Right lobe of liver (tissue), 6 donors: ENCODE measurements around the gene PRAMEF20. TPM values are rescaled to one million over a fixed set of nuclear protein-coding genes. Genes with fewer than 3 reads are reported as not detected.

ENCODE experiments used
- ATAC-seq, 4 donors: fragments of 200-7000 bp; cut with Tn5 transposase; one replicate each; pipeline ENCODE4 v1.9.1; 2020; ENCODE audit warnings: mild to moderate bottlenecking in 4 of 4, moderate library complexity in 4 of 4
- DNase-seq, 3 donors: peaks; one replicate each; pipeline ENCODE4 v3.0.0-alpha.2; 2020
- H3K27ac ChIP-seq, 3 donors: fragments of 200-600 bp; one replicate each; pipeline ENCODE4 v1.8.0; 2022
- H3K27me3 ChIP-seq, 2 donors: fragments of 200-600 bp; one replicate each; pipeline ENCODE4 v1.8.0; 2022
- H3K36me3 ChIP-seq, 4 donors: fragments of 200-600 bp; sonication (generic) in 1 of 4; one replicate each; pipeline versions ENCODE4 v1.5.1 to v1.8.0; 2017 to 2022; ENCODE audit warnings: control low read depth in 1 of 4
- H3K4me1 ChIP-seq, 4 donors: fragments of 200-600 bp; sonication (generic) in 1 of 4; one replicate each; pipeline versions ENCODE4 v1.5.1 to v1.8.0; 2017 to 2022; ENCODE audit warnings: control low read depth in 1 of 4
- H3K4me3 ChIP-seq, 3 donors: fragments of 200-600 bp; one replicate each; pipeline ENCODE4 v1.8.0; 2022
- H3K9me3 ChIP-seq, 4 donors: fragments of 200-600 bp; sonication (generic) in 1 of 4; one replicate each; pipeline versions ENCODE4 v1.5.1 to v1.8.0; 2017 to 2022; ENCODE audit warnings: control low read depth in 1 of 4
- POLR2A ChIP-seq: fragments of 450-650 bp; IDR thresholded peaks from one replicate; pipeline ENCODE4 v1.6.1; 2017; ENCODE audit warnings: antibody characterized with exemption, mild to moderate bottlenecking
- WGBS: methylation state at CpG from one replicate; pipeline ENCODE4 v1.1.6; 2018; ENCODE audit warnings: low coverage, low lambda C conversion rate; ENCODE audit not compliant: insufficient coverage; ENCODE audit errors: missing lambda C conversion rate; 5-methylcytosine and 5-hydroxymethylcytosine counted together
- intact Hi-C, 2 donors: fragments of 100-400 bp; cut with DNase I; formaldehyde crosslinking; loops; one replicate each; pipeline versions ENCODE4 v1.11.2 to v1.14.1; 2022
- total RNA-seq, 6 experiments: library from RNA; depleted of rRNA in 2 of 6; stranded (reverse); fragments of >200 nt in 2 of 6; fragmentation: NEBNext Ultra II Directional in 3 of 6; extraction: Animal tissue kit (Norgen Biotek cat#: 25700) in 3 of 6; gene quantifications; one replicate each; pipeline versions ENCODE4 v1.1.0 to v1.2.4, GENCODE V29; 2016 to 2023
- TF ChIP-seq, protein P1 (sequence below), 4 donors: fragments of 200-600 bp in 3 of 4; fragments of 450-650 bp in 1 of 4; IDR thresholded peaks; one replicate each; pipeline versions ENCODE4 v1.5.1 to v1.8.0; 2016 to 2022; ENCODE audit warnings: antibody characterized with exemption in 4 of 4, mild to moderate bottlenecking in 2 of 4
- donor health status: DM: no; HTN: yes; CAD: no.
- donor health status: DM: no; HTN: no; CAD: no.
- donor health status: DM: no; HTN: no; CAD: no.
- donor health status: DM: no; HTN: yes; CAD: no.
- donor health status: DM: no; HTN: yes; CAD: no.

PRAMEF20 gene
- total RNA-seq, 6 experiments from 2014 or later, result not detected

DNA sequence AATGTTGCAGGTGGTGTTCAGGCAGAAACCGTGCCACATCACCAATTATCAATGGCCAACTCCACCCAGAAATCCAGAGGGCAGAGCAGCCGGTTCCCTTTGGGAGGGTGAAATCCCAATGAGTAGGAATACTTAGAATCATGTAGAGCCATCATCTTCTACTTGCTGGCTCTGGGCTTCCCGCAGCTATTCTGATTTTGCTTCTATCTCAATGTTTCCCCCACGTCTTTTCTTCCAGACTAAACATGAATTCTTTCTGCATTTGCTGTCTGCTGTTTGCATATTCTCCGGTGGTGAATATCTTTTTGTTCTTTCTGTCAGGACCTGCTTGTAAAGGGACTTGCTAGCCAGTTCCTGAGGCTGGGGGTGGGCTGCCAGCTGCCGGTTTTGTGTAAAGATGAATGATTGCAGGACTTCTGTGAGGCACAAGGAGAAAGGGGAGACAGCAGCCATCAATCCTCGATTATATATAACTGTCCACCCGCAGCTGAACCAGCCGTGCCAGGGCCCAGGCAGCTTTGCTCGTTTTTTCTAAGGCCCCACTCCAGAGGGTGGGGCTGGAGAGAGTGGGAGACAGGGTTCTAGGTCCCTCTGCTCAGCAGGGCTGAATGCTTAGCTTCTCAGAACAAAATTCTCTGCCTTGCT lies 33.2 kb downstream of the PRAMEF20 start:
- ATAC-seq, result no peak

DNA sequence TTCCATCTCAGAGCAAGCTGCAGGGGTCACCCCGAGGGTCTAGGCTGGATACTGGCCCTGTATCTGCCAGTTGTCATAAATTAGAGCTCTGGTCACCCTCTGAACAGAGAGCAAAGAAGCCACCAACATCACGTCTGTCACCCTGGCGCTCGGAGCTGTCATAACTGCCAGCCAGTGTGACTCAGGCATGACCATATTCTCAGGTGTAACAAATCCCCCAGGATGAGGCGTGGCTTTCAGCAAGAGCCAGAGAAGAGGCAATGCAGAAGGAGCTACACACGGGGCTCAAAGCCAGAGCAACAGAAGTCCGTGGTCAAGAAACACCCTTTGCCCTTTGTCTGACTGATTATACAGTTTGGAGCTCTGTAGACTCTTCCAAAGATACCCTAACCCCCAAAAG lies 40.0 kb downstream of the PRAMEF20 start:
- ATAC-seq, result no peak
- intact Hi-C loops, result no loop called here
- no peak overlapping the region for H3K4me3 ChIP-seq
- no peak for DNase-seq
- H3K9me3 ChIP-seq, result no peaks in the 10 kb centered on the region
- H3K27ac ChIP-seq, result no peak overlapping the region
- H3K36me3 ChIP-seq, result no peaks in the 10 kb centered on the region
- H3K4me1 ChIP-seq, result no peaks in the 10 kb centered on the region
- no peaks in the 10 kb centered on the region for H3K27me3 ChIP-seq
- 0% methylated on average over 2 of the region's 7 CpGs for WGBS
- TF ChIP-seq POLR2A, result no peak
- TF ChIP-seq, protein P1, sequence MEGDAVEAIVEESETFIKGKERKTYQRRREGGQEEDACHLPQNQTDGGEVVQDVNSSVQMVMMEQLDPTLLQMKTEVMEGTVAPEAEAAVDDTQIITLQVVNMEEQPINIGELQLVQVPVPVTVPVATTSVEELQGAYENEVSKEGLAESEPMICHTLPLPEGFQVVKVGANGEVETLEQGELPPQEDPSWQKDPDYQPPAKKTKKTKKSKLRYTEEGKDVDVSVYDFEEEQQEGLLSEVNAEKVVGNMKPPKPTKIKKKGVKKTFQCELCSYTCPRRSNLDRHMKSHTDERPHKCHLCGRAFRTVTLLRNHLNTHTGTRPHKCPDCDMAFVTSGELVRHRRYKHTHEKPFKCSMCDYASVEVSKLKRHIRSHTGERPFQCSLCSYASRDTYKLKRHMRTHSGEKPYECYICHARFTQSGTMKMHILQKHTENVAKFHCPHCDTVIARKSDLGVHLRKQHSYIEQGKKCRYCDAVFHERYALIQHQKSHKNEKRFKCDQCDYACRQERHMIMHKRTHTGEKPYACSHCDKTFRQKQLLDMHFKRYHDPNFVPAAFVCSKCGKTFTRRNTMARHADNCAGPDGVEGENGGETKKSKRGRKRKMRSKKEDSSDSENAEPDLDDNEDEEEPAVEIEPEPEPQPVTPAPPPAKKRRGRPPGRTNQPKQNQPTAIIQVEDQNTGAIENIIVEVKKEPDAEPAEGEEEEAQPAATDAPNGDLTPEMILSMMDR (IDR thresholded peaks at IDR 0.05), result no peak

More for the DNA sequence above, 33.2 kb downstream of the PRAMEF20 start:
- intact Hi-C loops, result no loop called here
- WGBS, result 50% methylated on average over 10 of the region's 10 CpGs
- no peaks in the 10 kb centered on the region for H3K9me3 ChIP-seq
- no peak overlapping the region for H3K27ac ChIP-seq
- no peaks in the 10 kb centered on the region for H3K36me3 ChIP-seq
- H3K27me3 ChIP-seq, result no peaks in the 10 kb centered on the region
- TF ChIP-seq, protein P1 (IDR thresholded peaks at IDR 0.05), result no peak
- no peak for TF ChIP-seq POLR2A
- no peaks in the 10 kb centered on the region for H3K4me1 ChIP-seq
- no peak for DNase-seq
- no peak overlapping the region for H3K4me3 ChIP-seq

DNA sequence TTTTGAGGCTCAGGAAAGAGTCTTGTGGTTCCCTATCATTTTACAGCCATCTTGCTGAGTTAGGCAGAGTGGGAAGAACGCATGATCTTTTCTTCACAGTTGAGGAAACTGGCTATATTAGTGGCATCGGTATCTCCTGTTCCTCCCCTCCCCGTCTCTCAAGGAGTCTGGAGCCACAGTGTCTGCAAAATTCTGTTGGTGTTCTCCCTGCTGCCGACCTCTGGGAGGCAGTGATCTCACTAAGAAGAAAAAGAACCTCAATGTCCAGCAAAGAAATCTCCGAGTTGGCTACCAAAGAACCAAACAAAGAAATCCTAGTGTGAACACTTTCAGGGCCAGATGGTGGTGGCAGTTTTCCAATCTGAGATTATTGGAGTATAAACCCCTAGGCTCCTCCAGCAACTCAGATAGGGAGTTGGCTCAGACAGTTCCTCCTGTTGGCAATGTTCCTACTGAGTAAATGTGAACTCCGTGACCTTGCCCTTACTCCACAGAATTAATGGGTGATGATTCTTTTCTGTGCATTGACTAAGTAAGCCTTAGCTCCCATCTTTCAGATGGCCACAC lies 41.2 kb downstream of the PRAMEF20 start:
- ATAC-seq (no peak), DNase-seq (no peak)
- intact Hi-C loops, result no loop called here
- Histone ChIP-seq H3K27ac (no peak overlapping the region), H3K36me3 (no peaks in the 10 kb centered on the region), H3K4me1 (no peaks in the 10 kb centered on the region), H3K9me3 (no peaks in the 10 kb centered on the region), H3K27me3 (no peaks in the 10 kb centered on the region), H3K4me3 (no peak overlapping the region)
- TF ChIP-seq, protein P1 (IDR thresholded peaks at IDR 0.05), result no peak
- no peak for TF ChIP-seq POLR2A
- 45% methylated on average over 5 of the region's 6 CpGs for WGBS

DNA sequence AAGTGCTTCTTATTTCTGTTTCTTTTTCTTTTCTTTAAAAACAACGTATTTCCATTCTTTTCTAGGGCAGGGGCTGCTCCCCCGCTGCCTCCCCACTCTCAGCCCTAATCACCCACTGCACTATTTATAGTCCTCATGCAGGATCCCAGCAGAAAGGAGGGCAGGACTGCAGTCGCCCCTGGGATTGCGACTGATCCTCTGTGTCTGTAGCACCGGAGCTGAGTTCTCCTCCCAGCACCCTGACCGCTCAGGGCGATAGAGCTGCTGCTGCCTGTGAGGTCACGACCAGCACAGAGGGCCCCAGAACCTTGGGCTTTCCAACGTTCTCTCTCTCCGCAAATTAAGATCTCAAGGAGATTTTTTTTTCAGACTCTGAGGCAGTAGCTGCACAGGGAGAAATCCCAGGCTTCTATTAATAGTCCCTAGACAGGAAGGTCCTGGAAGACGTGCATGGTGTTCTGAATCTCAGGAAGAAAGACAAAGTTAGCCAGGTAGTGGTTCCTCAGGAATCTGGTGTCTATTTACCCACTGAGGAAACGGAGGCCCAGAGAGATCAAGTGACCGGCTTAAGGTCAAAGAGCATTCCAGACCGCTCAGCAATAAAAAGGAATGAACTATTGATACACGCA lies 46.8 kb downstream of the PRAMEF20 start:
- Histone ChIP-seq H3K36me3 (no peaks in the 10 kb centered on the region), H3K9me3 (no peaks in the 10 kb centered on the region), H3K27me3 (no peaks in the 10 kb centered on the region), H3K4me3 (no peak overlapping the region), H3K27ac (no peak overlapping the region), H3K4me1 (no peaks in the 10 kb centered on the region)
- intact Hi-C loops, result no loop called here
- DNase-seq (no peak), ATAC-seq (no peak)
- 44% methylated on average over 11 of the region's 15 CpGs for WGBS
- TF ChIP-seq, protein P1 (IDR thresholded peaks at IDR 0.05), result no peak
- TF ChIP-seq POLR2A, result no peak
